Iris pigment epithelial cell (primary cell): ENCODE results near the gene TRDN.
"Not testable (repeated sequence)": the region's sequence is repeated elsewhere in the genome, so short reads cannot be mapped to it uniquely, and the experiment has no call there.

ENCODE experiments used
- DNase-seq: peaks from one replicate; pipeline ENCODE4 v3.0.0-alpha.2; 2011; ENCODE audit warnings: low read depth

The TRDN gene

GRCh38 chr6:123404975-123405374, 231.8 kb downstream of the TRDN start:
- no peak for DNase-seq

GRCh38 chr6:123402052-123402451, 234.7 kb downstream of the TRDN start:
- no peak for DNase-seq

GRCh38 chr6:123398072-123398471, 238.7 kb downstream of the TRDN start:
- DNase-seq = no peak

- DNase-seq = peak; percentile 5
Observed at GRCh38 chr6:123393331-123393730, 243.4 kb downstream of the TRDN start.

- DNase-seq = no peak
Observed at GRCh38 chr6:123383718-123384117, 253.0 kb downstream of the TRDN start.

- peak; percentile 18 for DNase-seq
Observed at GRCh38 chr6:123380257-123380656, 256.5 kb downstream of the TRDN start.

GRCh38 chr6:123372737-123373136, 264.0 kb downstream of the TRDN start:
- no peak for DNase-seq

- no peak for DNase-seq
Observed at GRCh38 chr6:123363912-123364311, 272.8 kb downstream of the TRDN start.

- no peak for DNase-seq
Observed at GRCh38 chr6:123360359-123360758, 276.4 kb downstream of the TRDN start.

GRCh38 chr6:123352705-123353104, 284.0 kb downstream of the TRDN start:
- DNase-seq = no peak

GRCh38 chr6:123352279-123352678, 284.5 kb downstream of the TRDN start:
- no peak for DNase-seq

GRCh38 chr6:123343836-123344235, 292.9 kb downstream of the TRDN start:
- no peak for DNase-seq

- DNase-seq = no peak
Observed at GRCh38 chr6:123338394-123338793, 298.4 kb downstream of the TRDN start.

GRCh38 chr6:123333000-123333756, 303.6 kb downstream of the TRDN start:
- no peak for DNase-seq

GRCh38 chr6:123332070-123332469, 304.7 kb downstream of the TRDN start:
- no peak for DNase-seq

GRCh38 chr6:123329337-123329736, 307.4 kb downstream of the TRDN start:
- no peak for DNase-seq

- peak; percentile 60 for DNase-seq
Observed at GRCh38 chr6:123323452-123324329, 313.1 kb downstream of the TRDN start.

GRCh38 chr6:123321020-123321419, 315.7 kb downstream of the TRDN start:
- no peak for DNase-seq

GRCh38 chr6:123316733-123317323, 319.9 kb downstream of the TRDN start:
- DNase-seq = peak; percentile 10

- not testable (repeated sequence) for DNase-seq
Observed at GRCh38 chr6:123314459-123314858, 322.3 kb downstream of the TRDN start.

GRCh38 chr6:123309130-123309529, 327.6 kb downstream of the TRDN start:
- no peak for DNase-seq

- DNase-seq = no peak
Observed at GRCh38 chr6:123306334-123306733, 330.4 kb downstream of the TRDN start.

GRCh38 chr6:123295672-123296071, 341.1 kb downstream of the TRDN start:
- DNase-seq = no peak
